Activated CD4-positive, CD25-positive, alpha-beta regulatory T cell treated with anti-CD3 and anti-CD28 coated beads, Interleukin-2, amount 50 U/mL, for 24 hours (primary cell): ENCODE measurements around the gene PITPNC1.

Source experiments
- ATAC-seq, 2 donors: fragments of 150-1000 bp; cut with Tn5 transposase; one replicate each; pipeline ENCODE4 v1.10.0; 2021; ENCODE audit warnings: mild to moderate bottlenecking in 1 of 2, moderate library complexity in 1 of 2

PITPNC1 gene

DNA sequence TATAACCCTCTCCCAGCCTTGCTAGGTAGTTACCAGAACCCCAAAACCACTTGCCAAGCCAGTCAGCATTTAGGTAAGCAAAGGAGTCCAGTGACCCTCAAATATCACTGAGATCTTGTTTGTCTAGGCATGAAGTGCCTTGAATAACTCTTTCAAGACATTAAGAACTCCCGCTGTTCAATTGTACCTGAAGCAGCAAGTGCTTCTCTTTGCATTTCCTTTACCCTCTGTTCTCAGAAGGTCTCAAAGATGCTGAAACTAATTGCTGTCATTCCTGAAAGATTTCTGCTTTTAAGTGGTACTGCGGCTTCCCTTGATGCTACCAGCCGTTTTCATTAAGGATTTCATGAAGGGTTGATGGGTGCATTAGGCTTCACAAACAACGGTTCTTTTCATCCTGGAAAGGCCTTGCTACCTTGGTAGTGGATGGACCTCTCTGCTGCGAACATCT, 142.7 kb downstream of the PITPNC1 start:
- no peak for ATAC-seq

DNA sequence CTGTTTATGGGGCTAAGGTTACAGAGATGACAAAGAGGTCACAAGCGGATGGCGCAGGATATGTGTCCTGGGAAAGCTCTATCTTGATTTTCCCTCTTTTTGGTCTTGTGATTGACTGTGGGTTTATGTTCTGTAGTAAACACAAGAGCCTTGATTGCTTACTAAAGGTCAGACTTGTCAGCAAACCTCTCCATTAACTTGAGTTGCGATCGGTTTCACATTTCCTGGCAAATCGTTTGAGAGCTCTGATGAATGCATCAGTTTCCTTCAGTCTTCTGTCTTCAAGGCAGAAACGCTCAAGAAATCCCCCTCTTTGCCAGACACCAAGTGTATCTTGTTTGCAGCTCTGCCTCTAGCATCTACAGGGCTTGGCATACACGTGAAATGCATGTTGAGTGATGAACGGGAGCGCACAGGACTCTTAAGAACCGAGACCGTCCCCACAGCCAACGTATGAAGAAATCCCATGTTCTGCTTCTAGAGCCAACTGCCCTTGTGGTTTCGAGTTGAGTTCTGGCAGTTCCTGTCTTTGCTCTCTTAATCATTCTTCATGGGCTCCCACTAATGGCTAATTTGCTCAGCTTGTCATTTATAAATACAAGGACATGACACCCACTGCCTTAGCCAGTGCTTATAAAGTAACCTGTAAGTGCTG, 143.3 kb downstream of the PITPNC1 start:
- ATAC-seq: no peak

DNA sequence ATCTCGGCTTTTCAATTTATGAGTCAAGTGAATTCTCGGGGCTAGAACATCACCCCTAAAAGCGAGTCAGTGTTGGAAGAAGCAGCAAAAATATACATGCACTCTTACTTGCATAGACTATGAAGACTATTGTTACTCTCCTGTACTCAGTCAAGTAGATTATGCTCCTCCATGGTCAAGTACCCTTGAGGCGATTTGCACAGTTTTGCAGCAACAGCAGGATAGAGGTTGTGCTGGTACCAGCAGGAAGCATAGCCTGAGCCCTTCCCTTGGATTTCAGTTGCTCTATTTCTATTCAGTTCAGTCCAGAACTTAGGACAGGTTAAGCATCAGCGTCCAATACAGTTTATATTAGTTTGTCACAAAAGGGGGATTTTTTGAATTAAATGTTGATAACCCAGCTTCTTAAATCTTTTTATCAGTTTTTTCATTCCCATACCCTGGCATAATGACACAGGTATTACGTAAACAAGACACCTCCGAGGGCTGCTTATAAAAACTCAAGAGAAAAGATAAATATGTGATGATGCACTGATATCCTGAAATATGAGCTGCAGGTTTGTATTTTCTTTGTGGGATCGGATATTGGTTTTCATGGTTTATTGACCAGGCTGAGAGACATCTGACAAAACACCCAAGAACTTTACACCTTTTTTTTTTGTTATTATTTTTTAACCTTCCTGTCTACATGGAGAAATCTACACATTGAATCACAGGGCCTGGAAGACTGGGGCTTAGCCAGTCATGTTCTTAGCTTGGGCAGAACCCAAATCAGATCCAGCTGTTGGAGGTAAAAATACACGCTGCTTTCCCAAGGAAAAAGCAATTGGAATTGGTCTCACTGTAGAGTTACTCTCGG, 144.1 kb downstream of the PITPNC1 start:
- no peak for ATAC-seq

DNA sequence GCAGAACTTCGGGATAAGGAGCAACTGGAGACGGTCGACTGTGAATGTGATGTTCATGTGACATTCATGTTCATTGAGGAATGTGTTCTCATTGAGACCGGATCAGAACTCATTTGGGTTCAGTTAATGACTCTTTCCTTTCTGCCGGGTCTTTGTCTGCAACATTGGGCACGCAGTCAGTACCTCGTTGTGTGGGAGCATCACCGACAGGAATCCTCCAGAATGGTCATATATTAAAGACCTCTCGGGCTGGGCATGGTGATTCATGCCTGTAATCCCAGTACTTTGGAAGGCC, 144.6 kb downstream of the PITPNC1 start:
- ATAC-seq: no peak

DNA sequence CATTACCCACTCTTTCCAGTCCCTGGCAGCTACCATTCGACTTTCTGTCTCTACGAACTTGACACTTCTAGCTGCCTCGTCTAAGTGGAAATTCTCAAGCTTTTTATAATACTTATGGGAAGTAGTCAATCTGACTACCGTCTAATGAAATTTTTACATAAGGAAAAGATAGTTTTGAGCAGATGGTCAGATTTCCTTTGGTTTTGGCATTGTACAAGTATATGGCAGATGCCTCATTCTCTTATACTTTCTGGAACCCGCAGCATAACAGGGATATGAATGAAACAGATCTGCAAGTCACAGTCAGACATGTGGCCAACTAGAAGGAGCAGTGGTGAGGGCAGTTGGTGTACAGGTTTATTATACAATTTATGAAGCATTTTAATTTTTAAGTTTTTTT, 146.0 kb downstream of the PITPNC1 start:
- no peak for ATAC-seq

DNA sequence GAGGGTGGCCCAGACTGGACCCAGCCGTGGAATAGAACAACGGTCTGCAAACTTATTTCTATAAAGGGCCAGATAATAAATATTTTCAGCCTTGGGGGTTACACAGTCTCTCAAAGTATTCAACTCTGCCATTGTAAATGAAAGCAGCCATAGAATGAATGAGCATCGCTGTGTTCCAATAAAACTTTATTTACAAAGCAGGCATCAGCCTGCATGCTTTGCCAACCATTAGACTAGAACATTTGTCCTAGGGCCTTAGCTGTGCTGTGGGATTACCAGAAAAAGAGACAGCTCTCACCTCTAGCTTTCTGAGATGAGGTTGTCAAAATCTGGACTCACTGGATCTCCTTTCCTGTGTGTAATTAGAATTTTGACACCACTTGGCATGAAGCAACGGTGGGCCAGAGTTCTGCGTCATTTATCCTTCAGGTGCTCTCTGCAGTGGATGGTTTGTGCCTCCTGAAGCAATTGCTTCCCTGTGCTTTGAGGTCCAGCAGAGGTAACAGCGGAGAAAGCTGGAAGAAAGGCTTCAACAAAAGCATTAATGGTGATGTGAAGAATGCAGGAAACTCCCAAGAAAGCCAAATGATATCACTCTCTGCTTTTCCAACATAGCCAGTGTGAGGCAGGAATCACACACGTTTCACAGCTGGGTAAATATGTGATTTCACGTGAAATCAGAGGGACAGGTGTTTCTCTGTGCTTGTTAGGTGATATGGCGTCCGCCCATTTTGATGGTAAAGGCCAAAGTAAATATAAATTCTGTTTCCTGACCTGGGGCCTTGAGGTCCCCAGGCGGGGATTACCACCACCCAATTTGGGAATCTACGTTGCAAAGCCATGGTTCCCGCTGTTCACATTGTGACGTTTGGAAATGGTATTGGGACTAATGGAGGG, 148.4 kb downstream of the PITPNC1 start:
- no peak for ATAC-seq

DNA sequence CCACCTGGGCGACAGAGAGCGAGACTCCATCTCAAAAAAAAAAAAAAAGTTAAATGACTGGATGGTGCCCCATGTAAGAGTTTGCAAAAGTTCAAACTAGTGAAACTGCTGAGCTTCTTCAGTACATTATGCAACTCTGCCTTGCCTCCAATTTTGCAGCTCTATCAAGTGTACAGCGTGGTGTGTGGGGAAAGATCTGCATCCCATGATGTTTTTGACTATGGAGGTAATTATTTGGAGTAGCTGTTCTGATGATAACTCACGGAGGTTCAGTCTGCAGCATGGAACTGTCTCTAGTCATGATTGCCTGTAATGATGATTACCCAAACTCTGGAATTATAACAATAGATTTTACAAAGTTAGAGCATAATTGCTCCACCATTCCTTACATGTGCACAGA, 149.6 kb downstream of the PITPNC1 start:
- no peak for ATAC-seq

DNA sequence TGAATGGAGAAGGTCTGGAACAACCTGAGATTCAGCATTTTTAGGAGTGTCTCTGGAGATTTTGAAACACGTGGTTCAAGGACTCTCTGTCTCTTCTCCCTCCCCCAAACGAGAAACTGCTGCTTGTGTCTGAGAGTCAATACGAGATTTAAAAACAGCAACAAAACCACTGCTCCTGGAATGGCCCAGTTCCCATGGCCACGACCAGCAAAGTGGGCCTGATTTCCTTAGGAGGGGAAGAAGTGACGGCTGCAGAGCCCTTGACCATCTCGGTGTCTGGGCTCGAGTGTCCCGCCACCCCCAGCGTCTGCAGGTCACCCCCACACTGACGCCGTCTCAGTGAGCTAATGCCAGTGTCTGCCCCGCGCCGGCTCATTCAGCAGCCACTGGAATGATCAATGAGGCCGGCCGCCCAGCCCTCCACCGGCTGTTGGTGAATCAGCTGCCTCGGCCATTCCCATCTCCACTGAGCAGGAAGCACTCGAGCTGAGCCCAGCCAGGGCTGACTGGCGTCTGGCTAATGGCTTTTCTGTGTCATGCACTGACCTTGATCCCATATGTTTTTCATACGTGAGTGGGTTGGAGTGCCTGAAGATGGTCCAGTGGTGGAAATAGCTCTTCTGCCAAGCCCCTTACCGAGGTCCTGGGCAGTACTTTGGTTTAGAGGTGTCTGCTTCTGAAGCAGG, 151.8 kb downstream of the PITPNC1 start:
- ATAC-seq: no peak

DNA sequence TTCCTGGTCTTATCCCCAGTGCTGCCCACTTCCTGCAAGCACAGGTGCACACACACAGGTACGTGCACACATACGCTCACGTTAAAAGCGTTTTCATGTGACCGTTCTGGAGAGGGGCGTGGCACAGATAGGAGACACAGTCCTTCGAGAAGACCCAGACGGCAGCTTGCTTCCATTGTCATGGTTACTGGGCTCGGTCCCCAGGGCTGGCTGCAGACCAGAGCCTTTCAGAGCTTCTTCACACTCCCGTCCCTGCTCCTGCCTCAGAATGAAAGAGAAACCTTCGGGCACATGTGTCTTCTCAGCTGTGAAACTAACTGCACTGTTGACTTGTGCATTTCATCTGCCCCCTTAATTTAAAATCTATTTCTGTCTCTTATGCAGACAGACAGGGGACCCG, 154.2 kb downstream of the PITPNC1 start:
- no peak for ATAC-seq

DNA sequence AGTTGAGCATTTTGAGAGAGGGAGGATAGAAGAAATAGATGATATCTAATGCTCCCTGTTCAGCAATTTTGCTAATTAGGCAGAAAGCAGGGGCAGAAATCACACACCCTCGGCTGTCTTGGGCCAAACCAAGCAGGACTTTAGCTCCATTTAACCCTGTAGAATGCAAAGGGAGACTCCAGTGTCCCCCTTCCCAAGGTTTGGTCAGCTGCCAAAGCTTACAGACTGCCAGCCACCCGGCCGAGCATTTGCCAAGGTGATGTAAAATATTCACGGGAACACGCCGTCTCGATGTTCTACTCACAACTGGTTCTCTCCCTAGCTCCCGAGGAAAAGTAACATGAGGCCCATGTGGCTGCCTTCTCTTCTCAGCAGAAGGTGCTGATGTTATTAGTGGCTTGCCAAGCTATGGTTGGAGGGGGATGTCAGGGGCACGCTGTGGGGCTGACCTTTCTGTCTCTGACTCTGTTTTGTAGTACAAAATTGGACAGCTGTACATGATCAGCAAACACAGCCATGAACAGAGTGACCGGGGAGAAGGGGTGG, 155.3 kb downstream of the PITPNC1 start:
- no peak for ATAC-seq

DNA sequence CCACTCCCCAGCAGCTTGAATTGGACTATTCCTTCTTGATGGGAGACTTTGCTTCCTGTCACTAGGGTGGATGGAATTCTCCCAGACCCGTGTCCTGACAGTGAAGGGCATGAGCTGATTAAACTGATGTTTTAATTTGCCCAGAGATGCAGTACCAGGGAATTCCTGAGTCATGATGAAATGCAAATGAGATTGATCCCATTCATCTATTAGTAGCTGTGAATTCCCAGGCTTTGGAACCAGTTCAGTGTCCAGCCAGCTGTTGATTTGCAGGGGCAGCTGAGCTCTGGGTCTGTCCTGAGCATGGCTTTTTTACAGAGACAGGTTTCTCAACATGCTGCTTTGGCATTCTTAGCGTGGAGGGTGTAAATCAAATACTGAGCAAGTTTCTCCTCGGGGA, 157.9 kb downstream of the PITPNC1 start:
- no peak for ATAC-seq

DNA sequence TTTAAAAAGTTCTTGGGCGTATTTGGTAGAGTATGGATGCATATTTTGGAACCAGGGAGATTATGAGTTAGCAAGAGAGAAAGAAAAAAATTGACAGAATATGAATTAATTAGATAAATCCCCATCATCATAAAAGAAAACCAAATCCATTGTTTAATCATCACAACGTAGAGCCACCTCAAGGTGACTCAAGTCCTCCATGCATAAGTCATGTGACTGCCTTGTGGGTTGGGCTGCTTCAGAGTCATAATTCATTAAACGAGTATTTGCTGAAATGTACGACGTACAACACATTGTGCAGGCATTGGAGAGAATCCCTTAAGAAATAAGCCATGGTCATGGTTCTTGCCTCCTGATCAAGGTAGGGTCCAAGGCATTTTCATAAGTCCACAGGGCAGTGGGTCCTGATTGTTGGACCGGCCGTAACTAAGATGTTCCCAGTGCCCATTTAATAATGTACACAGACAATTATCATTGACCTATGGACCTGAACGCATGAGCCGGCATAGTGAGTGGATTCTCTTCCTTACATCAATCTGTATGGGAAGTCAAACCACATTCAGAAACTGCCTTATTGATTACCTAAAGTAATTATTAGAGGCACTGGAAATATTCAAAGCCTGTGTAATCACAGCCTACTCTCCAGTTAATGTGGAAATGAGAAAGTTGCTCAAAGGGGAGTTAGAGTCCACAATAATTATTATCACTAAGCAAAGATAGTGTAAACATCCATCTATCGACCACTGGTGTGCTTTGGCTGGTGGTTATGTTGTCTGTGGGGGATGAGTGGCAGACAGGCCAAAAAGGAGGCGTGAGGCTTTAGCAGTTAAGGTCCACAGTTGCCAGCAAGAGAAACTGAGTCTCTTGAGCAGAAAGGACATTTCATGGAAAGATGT, 165.4 kb downstream of the PITPNC1 start:
- ATAC-seq: peak; percentile 44 to 53

DNA sequence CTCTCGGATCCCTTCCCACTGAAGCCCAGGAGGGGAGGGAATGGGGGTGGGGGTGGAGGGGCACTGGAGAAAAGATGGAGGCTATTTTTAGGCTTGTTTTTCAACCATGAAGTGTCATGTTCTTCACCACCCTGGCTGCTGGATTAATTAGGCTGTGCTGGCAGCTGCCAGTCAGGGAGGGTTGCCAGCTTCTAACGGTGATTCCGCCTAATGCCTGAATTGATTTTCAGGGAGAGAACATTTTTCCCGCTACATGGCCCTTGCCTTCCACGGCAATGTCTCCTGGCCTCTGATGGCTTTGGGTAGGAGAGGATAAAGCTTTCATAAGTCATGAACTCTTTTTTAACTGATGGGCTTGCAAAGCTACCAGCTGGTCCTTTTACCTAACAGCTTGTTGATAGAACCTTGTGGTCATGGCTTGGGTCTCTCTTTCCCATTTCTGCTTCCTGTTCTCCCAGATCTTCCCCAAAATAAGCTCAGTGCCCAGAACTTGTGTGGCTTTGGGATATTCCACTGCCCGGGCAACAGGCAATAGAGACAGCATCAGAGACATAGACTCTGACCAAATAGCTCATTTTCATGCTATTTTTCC, 167.4 kb downstream of the PITPNC1 start:
- ATAC-seq: no peak

DNA sequence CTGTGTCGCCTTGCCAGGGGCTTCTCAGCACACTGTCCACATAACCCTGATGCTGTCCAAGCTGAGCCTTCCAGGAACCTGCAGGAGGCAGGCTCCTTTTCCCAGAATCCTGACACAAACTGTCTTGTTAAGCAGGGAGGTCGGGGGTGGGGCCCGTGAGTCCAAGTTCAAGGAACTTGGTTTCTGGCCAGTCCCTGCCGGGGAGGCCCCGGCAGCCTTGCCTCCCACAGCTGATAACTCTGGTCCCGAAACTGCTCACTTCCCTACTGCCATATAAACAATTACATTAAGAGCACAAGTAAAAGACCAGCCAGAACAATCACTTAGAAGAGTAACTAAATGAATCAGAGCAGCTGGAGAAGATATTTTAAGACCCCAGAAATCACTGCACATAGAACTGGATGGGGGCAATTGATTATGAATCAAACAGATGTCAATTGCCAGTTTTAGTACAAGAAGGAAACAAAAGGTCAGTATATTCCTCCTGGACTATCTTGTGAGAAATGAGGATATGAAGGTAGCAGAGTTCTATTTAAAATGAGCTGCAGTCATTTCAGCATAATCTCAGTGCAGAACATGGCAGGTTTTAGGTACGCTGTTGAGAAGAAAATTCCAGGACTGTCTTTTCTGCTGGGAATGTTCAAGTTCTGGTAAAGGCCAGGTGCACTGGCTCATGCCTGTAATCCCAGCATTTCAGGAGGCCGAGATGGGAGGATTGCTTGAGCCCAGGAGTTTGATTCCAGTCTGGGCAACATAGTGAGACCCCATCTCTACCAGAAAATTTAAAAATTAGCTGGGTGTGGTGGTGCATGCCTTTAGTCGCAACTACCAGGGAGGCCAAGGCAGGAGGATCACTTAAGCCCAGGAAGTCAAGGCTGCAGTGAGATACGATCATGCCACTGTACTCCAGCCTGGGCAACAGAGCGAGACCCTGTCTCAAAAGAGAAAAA, 169.8 kb downstream of the PITPNC1 start:
- ATAC-seq: no peak

DNA sequence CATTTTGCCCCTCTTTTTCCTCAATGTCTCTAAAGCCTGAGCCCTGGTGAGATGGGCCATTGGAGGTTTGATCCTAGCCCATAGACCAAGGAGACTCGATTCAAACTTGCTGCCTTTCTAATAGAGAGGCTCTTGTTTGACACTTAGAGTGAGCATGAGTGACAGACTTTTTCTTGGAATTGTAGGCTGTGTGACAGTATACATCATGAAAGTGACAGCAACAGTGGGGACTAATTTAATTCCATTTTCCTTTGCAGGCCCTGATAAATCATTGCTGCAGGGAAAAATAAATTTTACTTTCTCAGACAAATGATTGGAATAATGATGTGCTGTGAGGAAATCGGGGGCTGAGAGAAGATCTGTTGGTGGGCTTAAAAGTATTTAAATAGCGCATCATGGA, 171.6 kb downstream of the PITPNC1 start:
- ATAC-seq: no peak

DNA sequence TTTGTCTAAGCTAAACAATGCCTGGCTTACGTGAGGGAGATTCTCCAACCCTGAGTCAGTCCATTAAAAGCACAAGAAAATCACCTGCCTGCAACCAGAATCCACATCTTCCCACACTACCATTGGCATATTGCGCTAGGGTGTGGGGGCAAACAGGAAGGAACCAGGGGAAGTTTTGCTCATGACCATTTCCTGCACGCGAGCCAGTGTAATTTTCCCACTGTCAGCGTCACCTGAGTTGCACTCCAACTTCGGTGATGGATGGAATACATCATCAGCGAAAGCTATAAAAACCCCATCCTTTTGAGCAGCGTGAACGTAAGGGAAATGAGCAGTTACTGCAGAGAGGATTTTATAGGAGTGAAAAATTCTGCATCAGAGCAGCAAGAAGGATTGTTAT, 172.7 kb downstream of the PITPNC1 start:
- ATAC-seq: no peak

DNA sequence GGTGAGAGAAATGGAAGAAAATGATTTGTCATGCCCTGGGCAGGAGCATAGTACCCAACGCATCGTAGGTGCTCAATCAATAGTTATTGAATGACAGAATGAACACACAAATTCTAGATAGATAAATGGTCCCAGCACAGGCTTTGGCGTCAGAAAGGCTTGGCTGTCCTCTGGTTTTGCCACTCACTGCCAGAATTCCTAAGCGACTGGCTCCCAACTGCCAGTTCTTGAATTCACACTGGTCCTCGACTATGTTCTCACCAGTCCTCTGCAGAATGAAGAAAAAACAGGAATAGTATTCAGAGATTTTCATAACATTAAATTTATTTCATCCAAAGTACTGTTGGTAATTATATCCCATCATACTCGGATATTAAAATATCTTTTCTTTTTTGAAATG, 177.6 kb downstream of the PITPNC1 start:
- ATAC-seq: no peak

DNA sequence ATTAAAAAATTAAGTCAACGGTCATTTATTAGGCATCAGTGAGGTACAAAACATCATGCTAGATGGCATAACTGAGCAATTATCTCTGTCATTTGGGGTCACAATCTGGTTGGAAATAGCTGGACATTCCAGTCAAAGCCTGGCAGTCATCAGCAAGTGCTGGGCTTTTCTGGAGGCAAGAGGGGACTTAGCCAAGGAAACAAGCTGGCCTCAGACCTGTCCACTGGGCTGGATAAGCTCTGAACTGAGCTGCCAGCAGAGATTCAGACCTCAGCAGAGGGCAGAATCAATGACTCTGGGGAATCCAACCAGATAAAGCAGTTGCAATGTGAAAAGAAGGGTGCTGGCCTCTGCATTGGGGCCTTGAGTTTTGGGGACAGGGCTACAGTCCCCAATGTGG, 178.8 kb downstream of the PITPNC1 start:
- no peak for ATAC-seq

DNA sequence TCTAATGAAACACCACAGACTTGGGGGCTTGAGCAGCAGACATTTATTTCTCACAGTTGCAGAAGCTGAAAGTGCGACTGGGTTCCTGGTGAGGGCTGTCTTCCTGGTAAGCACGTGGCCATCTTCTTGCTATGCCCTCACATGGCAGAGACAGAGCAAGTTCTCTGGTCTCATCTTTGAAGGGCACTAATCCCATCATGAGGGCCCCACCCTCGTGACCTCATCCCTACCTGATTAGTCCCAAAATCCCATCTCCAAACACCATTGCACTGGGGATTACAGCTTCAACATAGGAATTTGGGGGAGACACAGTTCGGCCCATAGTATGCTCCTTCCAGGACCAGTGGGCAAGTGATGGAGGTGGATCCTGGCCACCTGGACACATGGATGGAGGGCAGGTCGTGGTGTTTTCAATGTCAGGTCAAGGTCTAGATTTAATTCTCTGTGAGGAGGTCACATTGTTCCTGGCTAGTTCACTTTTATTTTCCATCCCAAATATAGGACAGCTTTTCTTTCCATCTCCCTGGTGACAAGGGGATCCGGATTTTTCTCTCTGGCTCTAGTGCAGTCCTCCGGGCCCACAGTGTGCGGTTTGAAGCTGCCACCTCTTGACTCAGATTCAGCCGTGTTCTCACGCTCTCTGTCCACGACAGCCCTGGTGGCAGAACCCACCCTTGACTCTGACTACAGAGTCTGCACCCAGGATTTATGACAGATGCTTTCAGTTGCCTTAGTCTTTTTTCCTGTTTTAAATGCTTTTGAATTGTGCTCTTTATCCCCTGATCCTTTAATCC, 180.2 kb downstream of the PITPNC1 start:
- no peak for ATAC-seq
